K562 (cell line): Measurements from ENCODE around the gene UCP1. TPM values are rescaled to one million over a fixed set of nuclear protein-coding genes. Genes with fewer than 3 reads are reported as not detected.

Experiments
- ASH1L ChIP-seq: fragments of 450-650 bp; IDR thresholded peaks from 2 replicates; pipeline ENCODE4 v1.6.1; 2018; ENCODE audit warnings: borderline replicate concordance, mild to moderate bottlenecking, low read depth; ENCODE audit not compliant: partially characterized antibody
- CBX3 ChIP-seq, 2 experiments: IDR thresholded peaks; 1 replicate in 1 of 2; 2 replicates in 1 of 2; pipeline ENCODE4 v1.6.1; 2012; ENCODE audit warnings: inconsistent platforms in 2 of 2, low read length in 2 of 2, borderline replicate concordance in 1 of 2, control low read depth in 1 of 2
- CBX5 ChIP-seq: IDR thresholded peaks from 2 replicates; pipeline ENCODE4 v1.6.1; 2014; ENCODE audit warnings: low read depth, borderline replicate concordance
- CCNT2 ChIP-seq: IDR thresholded peaks from 2 replicates; pipeline ENCODE4 v1.6.1; 2011; ENCODE audit warnings: borderline replicate concordance, low read depth, mild to moderate bottlenecking, moderate library complexity, mixed read lengths, low read length; ENCODE audit not compliant: insufficient read length; ENCODE audit errors: extremely low read depth
- CSDE1 ChIP-seq, 2 experiments: fragments of 450-650 bp; IDR thresholded peaks; 2 replicates each; pipeline ENCODE4 v1.6.1; 2016; ENCODE audit warnings: mild to moderate bottlenecking in 1 of 2
- ETS1 ChIP-seq: conservative IDR thresholded peaks from 2 replicates; pipeline ENCODE4 v1.6.1; 2011; ENCODE audit warnings: low read depth, mild to moderate bottlenecking, low read length; ENCODE audit not compliant: control insufficient read depth
- ETV5 ChIP-seq: sonication (generic); formaldehyde crosslinking; IDR thresholded peaks from 2 replicates; pipeline ENCODE4 v1.4.0; 2020; ENCODE audit warnings: low read depth, mild to moderate bottlenecking, missing genetic modification reagents
- EZH2 ChIP-seq: IDR thresholded peaks from 2 replicates; pipeline ENCODE4 v1.6.1; 2012; ENCODE audit warnings: low read depth, mild to moderate bottlenecking, inconsistent platforms, low read length, borderline replicate concordance
- GABPB1 ChIP-seq: sonication (generic); formaldehyde crosslinking; IDR thresholded peaks from 2 replicates; pipeline ENCODE4 v1.8.0; 2022; ENCODE audit warnings: mild to moderate bottlenecking, missing genetic modification reagents
- JUN ChIP-seq, 2 experiments: sonication (generic) in 1 of 2; formaldehyde crosslinking in 1 of 2; IDR thresholded peaks; 2 replicates each; pipeline versions ENCODE4 v1.6.1 to v1.8.0; 2012 to 2022; ENCODE audit warnings: borderline replicate concordance in 2 of 2, mild to moderate bottlenecking in 2 of 2, improper control_type of control experiment in 1 of 2, low read depth in 1 of 2, low read length in 1 of 2, missing genetic modification reagents in 1 of 2
- KDM4B ChIP-seq, 2 experiments: fragments of 450-650 bp in 1 of 2; sonication (generic) in 1 of 2; IDR thresholded peaks; 2 replicates each; pipeline ENCODE4 v1.6.1; 2016 to 2017; ENCODE audit warnings: borderline replicate concordance in 2 of 2, antibody characterized with exemption in 1 of 2, low read depth in 1 of 2, mild to moderate bottlenecking in 1 of 2
- MXI1 ChIP-seq: IDR thresholded peaks from 2 replicates; pipeline ENCODE4 v1.6.1; 2011; ENCODE audit warnings: low read depth, mild to moderate bottlenecking, improper control_type of control experiment, low read length
- NCOA6 ChIP-seq: fragments of 450-650 bp; IDR thresholded peaks from 2 replicates; pipeline ENCODE4 v1.6.1; 2017; ENCODE audit warnings: mild to moderate bottlenecking
- PHB2 ChIP-seq: fragments of 450-650 bp; IDR thresholded peaks from 2 replicates; pipeline ENCODE4 v1.6.1; 2017; ENCODE audit warnings: low read depth
- POLR2A ChIP-seq: fragments of 450-650 bp; conservative IDR thresholded peaks from 2 replicates; pipeline ENCODE4 v1.6.1; 2016
- RB1 ChIP-seq: fragments of 450-650 bp; IDR thresholded peaks from 2 replicates; pipeline ENCODE4 v1.6.1; 2017; ENCODE audit warnings: low read depth, mild to moderate bottlenecking
- RBFOX2 ChIP-seq: fragments of 200-400 bp; formaldehyde crosslinking; IDR thresholded peaks from 2 replicates; pipeline ENCODE4 v1.6.1; 2017; ENCODE audit warnings: low read depth, mild to moderate bottlenecking, low read length, moderate library complexity
- SETDB1 ChIP-seq: IDR thresholded peaks from one replicate; pipeline ENCODE4 v1.6.1; 2012; ENCODE audit warnings: low read length, control low read depth, inconsistent platforms
- SRSF7 ChIP-seq: fragments of 200-400 bp; formaldehyde crosslinking; optimal IDR thresholded peaks from 2 replicates; pipeline ENCODE3; 2017; ENCODE audit warnings: mild to moderate bottlenecking, low read depth, low read length
- TCF3 ChIP-seq: sonication (generic); formaldehyde crosslinking; IDR thresholded peaks from 2 replicates; pipeline ENCODE4 v1.4.0; 2020; ENCODE audit warnings: mild to moderate bottlenecking, missing genetic modification reagents
- ZNF24 ChIP-seq: fragments of 450-650 bp; IDR thresholded peaks from 2 replicates; pipeline ENCODE4 v1.6.1; 2016
- ZNF263 ChIP-seq: sonication (generic); formaldehyde crosslinking; IDR thresholded peaks from 2 replicates; pipeline ENCODE4 v1.8.0; 2022; ENCODE audit warnings: mild to moderate bottlenecking, missing genetic modification reagents, borderline replicate concordance
- ZNF655 ChIP-seq: fragments of 250-450 bp; sonication (Bioruptor Pico); IDR thresholded peaks from 2 replicates; pipeline ENCODE4 v1.5.0; 2021
- polyA plus RNA-seq, 8 experiments: library from polyadenylated mRNA; depleted of rRNA in 4 of 8; stranded (reverse) in 5 of 8; unstranded in 3 of 8; fragments of >200 nt; fragmentation: Nextera tagmentation in 2 of 8; fragmentation: Illumina TruSeq in 1 of 8; extraction: Ambion mirVana in 2 of 8; extraction: Trizol in 1 of 8; gene quantifications; 2 replicates each; pipeline versions ENCODE4 v1.2.1 to v1.2.3, GENCODE V29; 2011 to 2014; ENCODE audit warnings: inconsistent platforms in 1 of 8, missing spikeins in 1 of 8
- total RNA-seq, 7 experiments: library from RNA; depleted of rRNA in 6 of 7; stranded (reverse); fragments of >200 nt in 6 of 7; fragmentation: Illumina TruSeq in 2 of 7; extraction: Trizol in 2 of 7; gene quantifications; 2 replicates each; pipeline versions ENCODE4 v1.2.1 to v1.2.3, GENCODE V29; 2011 to 2021; ENCODE audit warnings: low replicate concordance in 1 of 7
- TF ChIP-seq, protein P1 (sequence below): fragments of 450-650 bp; IDR thresholded peaks from 2 replicates; pipeline ENCODE4 v1.6.1; 2016; ENCODE audit warnings: mild to moderate bottlenecking

The UCP1 gene
- total and polyA plus RNA-seq, 9 of the 15 experiments (the other 6 are each of a cell fraction or from before 2014, with no cell fraction given), result not detected

DNA sequence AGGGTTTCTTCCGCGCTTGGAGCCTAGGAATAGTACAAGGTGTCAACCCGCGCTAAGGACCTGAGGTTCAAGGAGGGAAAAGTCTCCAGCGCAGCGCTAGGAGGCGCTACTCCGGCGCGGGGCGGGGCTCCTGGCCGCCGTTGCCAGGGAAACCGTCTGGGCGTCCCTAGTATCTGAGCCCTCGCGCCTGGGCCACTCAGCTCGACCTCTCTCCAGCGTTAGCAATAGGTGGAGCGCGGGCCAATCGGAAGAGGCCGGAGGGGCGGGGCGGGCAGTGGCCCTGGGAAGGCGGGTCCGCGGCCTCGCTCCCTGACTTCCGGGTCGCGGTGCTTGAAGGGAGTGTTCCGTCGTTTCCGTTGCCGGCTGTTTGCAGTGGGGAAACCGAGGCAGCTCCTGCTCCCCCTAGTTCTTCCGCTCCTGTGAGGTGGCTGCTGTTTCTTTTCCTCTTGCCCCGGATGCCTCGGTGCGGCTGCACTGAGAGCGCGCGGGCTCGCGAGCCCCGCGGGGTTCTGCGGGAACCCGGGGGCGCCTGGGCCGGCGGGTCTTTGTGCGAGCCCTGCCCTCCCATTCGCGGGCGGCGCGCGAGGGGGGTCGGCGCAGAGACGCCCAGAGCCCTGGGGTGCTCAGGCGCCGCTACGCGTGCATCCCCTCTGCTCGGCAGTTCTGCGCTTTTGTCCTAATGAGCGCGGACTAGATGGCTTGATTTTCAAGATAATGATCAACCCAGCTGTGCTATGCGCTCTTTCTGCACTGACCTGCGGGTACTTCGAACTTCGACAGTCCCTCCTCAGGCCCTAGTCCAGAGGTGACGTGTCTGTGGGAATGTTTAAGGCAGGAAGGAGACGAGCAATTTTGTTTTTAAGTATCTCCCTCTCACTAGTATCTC is 44.7 kb downstream of the UCP1 start, which contains the start of gene ELMOD2 (continued):
- TF ChIP-seq JUN (IDR thresholded peaks at IDR 0.05; ENCODE audit: borderline replicate concordance, low read depth, low read length) (peak; percentile 32; the same call in 1 of the 2 replicates), JUN (CRISPR knock-in tag; IDR thresholded peaks at IDR 0.05; ENCODE audit: borderline replicate concordance) (no peak), ZNF263 (CRISPR knock-in tag) (peak; percentile 53; the same call in 1 of the 2 replicates), CBX5 (no peak), ASH1L (no peak), ETS1 (0 out of 2 replicates have a peak, but pooled peaks have one; percentile 30), POLR2A (peak; percentile 92), SRSF7 (no peak), GABPB1 (CRISPR knock-in tag) (peak; percentile 90), TCF3 (no peak), ETV5 (CRISPR knock-in tag) (0 out of 2 replicates have a peak, but pooled peaks have one; percentile 39), ZNF24 (no peak), CBX3 (IDR thresholded peaks at IDR 0.05; ENCODE audit: borderline replicate concordance in 1 of 2, low read length in 2 of 2) (peak in 1 of 2 experiments; percentile 80; a peak in 1 of 3 replicates), PHB2 (no peak), MXI1 (peak; percentile 83), CCNT2 (peak; percentile 41), NCOA6 (peak; percentile 21; the same call in 1 of the 2 replicates), ZNF655 (no peak), RB1 (peak; percentile 85), EZH2 (no peak), KDM4B (IDR thresholded peaks at IDR 0.05; ENCODE audit: borderline replicate concordance in 2 of 2, low read depth in 1 of 2) (no peak; a peak in 1 of 4 replicates), RBFOX2 (peak; percentile 92), SETDB1 (no peak), CSDE1 (IDR thresholded peaks at IDR 0.05) (peak in 1 of 2 experiments; percentile 84; a peak in 2 of 4 replicates)
- TF ChIP-seq, protein P1, sequence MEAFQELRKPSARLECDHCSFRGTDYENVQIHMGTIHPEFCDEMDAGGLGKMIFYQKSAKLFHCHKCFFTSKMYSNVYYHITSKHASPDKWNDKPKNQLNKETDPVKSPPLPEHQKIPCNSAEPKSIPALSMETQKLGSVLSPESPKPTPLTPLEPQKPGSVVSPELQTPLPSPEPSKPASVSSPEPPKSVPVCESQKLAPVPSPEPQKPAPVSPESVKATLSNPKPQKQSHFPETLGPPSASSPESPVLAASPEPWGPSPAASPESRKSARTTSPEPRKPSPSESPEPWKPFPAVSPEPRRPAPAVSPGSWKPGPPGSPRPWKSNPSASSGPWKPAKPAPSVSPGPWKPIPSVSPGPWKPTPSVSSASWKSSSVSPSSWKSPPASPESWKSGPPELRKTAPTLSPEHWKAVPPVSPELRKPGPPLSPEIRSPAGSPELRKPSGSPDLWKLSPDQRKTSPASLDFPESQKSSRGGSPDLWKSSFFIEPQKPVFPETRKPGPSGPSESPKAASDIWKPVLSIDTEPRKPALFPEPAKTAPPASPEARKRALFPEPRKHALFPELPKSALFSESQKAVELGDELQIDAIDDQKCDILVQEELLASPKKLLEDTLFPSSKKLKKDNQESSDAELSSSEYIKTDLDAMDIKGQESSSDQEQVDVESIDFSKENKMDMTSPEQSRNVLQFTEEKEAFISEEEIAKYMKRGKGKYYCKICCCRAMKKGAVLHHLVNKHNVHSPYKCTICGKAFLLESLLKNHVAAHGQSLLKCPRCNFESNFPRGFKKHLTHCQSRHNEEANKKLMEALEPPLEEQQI, result peak; percentile 78
